Type B pancreatic cell (in vitro differentiated cells): Measurements from ENCODE around the gene SCRT2. TPM values are rescaled to one million over a fixed set of nuclear protein-coding genes. Genes with fewer than 3 reads are reported as not detected.

Source experiments
- DNase-seq: peaks from one replicate; pipeline ENCODE4 v3.0.0; 2021; ENCODE audit warnings: mixed read lengths; ENCODE audit not compliant: unreplicated experiment; ENCODE audit errors: extremely low spot score
- H3K27ac Mint-ChIP-seq: 2 replicates; pipeline ENCODE4 v1.8.0; 2021; ENCODE audit warnings: mild to moderate bottlenecking, mixed read lengths
- H3K27me3 Mint-ChIP-seq: 2 replicates; pipeline ENCODE4 v1.8.0; 2021; ENCODE audit warnings: mixed read lengths
- H3K36me3 Mint-ChIP-seq: 2 replicates; pipeline ENCODE4 v1.8.0; 2021; ENCODE audit warnings: mixed read lengths
- H3K4me1 Mint-ChIP-seq: one replicate; pipeline ENCODE4 v1.8.0; 2021; ENCODE audit warnings: mixed read lengths; ENCODE audit not compliant: unreplicated experiment
- H3K4me3 Mint-ChIP-seq: 2 replicates; pipeline ENCODE4 v1.8.0; 2021; ENCODE audit warnings: mild to moderate bottlenecking, mixed read lengths
- H3K9me3 Mint-ChIP-seq: 2 replicates; pipeline ENCODE4 v1.8.0; 2021; ENCODE audit warnings: mixed read lengths
- CTCF ChIP-seq: fragments of 200-600 bp; sonication (generic); conservative IDR thresholded peaks from 2 replicates; pipeline ENCODE4 v1.5.0; 2021; ENCODE audit warnings: antibody characterized with exemption, mild to moderate bottlenecking
- total RNA-seq: library from RNA; stranded (reverse); gene quantifications from 2 replicates; pipeline ENCODE4 v1.2.1, GENCODE V29; 2021; ENCODE audit warnings: low replicate concordance

SCRT2 gene
- total RNA-seq, 1 donor from 2014 or later, result 0.36 TPM

DNA sequence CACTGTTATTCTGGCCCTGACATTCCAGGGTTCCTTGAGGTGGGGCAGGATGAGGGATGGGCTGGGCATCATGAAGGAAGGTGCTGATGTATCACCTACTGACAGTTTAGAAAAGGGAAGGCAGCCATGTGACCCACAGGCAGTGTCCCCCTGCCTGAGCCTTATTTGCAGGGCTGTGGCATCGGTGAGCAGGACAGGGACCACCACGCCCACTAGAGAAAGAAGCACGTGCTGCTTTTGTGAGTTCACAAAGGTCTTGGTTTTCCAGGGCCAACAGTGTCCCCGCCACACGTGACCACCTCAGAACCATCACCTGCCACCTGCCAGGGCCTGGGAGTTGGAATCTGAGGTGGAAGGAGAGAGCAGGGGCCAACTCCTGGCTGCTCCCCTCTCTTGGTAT lies 43.5 kb upstream of the SCRT2 start:
- no peak overlapping the region for H3K27ac Mint-ChIP-seq
- no peaks in the 10 kb centered on the region for H3K36me3 Mint-ChIP-seq
- TF ChIP-seq CTCF, result no peak
- no peak for DNase-seq
- H3K4me1 Mint-ChIP-seq, result no peaks in the 10 kb centered on the region
- peaks cover 49% of the 10 kb centered on the region for H3K27me3 Mint-ChIP-seq
- no peaks in the 10 kb centered on the region for H3K9me3 Mint-ChIP-seq
- no peak overlapping the region for H3K4me3 Mint-ChIP-seq

DNA sequence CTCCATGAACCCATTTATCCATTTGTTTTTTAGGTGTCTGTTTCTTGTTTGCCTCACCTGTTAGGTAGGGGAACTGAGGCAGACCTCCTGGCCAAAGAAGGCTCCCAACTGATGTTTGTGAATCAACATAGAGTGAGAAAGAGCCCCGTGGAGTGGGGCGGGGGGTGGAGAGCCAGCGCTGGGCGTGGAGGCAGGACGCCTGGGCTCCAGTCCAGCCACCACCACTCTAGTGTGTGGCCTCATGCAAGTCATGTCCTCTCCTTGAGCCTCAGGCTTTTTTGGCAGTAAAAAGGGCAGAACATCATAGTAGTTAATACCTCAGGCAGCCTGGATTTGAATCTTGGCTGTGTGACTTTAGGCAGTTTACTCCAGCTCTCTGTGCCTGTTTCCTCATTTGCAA lies 42.2 kb upstream of the SCRT2 start:
- no peaks in the 10 kb centered on the region for H3K4me1 Mint-ChIP-seq
- H3K36me3 Mint-ChIP-seq, result no peaks in the 10 kb centered on the region
- DNase-seq, result no peak
- no peak overlapping the region for H3K27ac Mint-ChIP-seq
- no peak for TF ChIP-seq CTCF
- H3K4me3 Mint-ChIP-seq, result no peak overlapping the region
- H3K9me3 Mint-ChIP-seq, result no peaks in the 10 kb centered on the region
- H3K27me3 Mint-ChIP-seq, result peaks cover 41% of the 10 kb centered on the region

GRCh38 chr20:717271-717670 lies 41.7 kb upstream of the SCRT2 start:
- Mint-ChIP-seq H3K4me1 (no peaks in the 10 kb centered on the region), H3K27ac (no peak overlapping the region), H3K4me3 (no peak overlapping the region), H3K27me3 (peaks cover 41% of the 10 kb centered on the region), H3K9me3 (no peaks in the 10 kb centered on the region), H3K36me3 (no peaks in the 10 kb centered on the region)
- no peak for TF ChIP-seq CTCF
- no peak for DNase-seq

DNA sequence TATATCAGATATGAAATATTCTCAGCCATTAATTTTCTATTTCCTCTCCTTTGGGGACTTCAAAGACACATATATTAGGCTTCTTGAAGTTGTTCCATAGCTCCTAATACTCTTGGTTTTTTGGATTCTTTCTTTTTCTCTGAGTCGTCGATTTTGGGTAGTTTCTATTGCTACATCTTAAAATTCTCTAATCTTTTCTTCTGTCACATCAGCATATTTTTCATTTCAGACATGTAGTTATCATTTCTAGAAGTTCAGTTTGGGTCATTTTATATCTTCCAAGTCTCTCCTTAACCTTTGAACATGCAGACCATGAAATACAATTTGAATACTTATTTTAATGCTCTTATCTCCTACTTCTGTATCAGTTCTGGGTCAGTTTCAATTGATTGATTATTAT lies 38.9 kb upstream of the SCRT2 start:
- H3K4me3 Mint-ChIP-seq, result no peak overlapping the region
- DNase-seq, result no peak
- no peak for TF ChIP-seq CTCF
- H3K27ac Mint-ChIP-seq, result no peak overlapping the region
- peaks cover 39% of the 10 kb centered on the region for H3K27me3 Mint-ChIP-seq
- H3K4me1 Mint-ChIP-seq, result peaks cover under 1% of the 10 kb centered on the region
- no peaks in the 10 kb centered on the region for H3K36me3 Mint-ChIP-seq
- no peaks in the 10 kb centered on the region for H3K9me3 Mint-ChIP-seq

DNA sequence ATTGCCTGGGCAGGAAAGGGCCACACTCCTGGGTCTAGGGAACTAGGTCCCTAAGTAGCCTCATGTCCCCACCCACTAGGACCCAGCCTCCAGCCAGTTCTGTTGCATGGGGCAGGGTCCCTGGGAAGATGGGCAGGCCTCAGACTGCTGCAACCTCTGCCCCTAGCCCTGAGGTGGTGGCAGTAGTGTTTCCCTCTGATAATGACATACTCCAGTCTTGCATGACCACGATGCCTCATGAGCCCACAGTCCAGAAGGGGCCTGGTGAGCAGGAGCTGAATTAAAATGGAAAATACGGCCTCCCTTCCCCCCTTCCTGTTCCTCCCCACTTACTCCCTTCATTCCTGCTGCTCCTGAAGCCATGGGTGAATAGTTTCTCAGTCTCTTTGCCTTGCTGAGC lies 36.0 kb upstream of the SCRT2 start:
- Mint-ChIP-seq H3K9me3 (peaks cover 5% of the 10 kb centered on the region), H3K27ac (no peak overlapping the region), H3K27me3 (peaks cover 37% of the 10 kb centered on the region), H3K36me3 (no peaks in the 10 kb centered on the region), H3K4me1 (peaks cover 6% of the 10 kb centered on the region), H3K4me3 (no peak overlapping the region)
- no peak for TF ChIP-seq CTCF
- DNase-seq, result no peak

DNA sequence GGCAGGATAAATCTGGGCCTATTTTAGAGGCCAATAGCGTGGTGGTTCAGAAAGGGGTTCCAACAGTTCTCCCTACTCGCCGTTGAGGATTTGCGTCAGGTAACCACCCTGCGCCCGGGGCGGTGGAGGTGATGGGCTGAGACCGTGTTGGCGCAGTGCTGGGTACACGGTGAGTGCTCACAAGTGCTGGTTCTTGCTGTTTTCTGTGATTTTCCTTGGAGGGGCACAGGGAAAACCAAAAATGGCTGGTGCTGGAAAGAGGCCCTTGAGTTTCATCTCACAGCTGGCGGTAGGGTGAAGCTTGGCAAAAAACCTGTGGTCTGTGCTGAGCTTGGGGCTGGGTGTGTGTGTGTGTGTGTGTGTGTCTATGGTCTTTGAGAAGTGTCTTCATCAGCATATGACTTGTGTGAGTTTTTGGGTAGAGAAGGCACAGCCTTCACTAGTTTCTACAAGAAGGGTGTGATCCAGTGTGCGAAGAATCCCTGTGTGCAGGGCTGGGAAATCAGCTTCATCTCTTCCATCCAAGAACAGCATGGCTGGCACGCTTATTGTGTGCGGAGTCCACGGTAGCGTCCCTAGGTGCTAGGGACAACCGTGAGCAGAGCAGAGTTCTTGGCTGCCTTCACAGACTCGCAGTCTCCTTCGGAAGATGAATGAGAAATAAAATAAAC lies 35.3 kb upstream of the SCRT2 start:
- DNase-seq, result no peak
- peaks cover 40% of the 10 kb centered on the region for H3K27me3 Mint-ChIP-seq
- TF ChIP-seq CTCF, result no peak
- H3K36me3 Mint-ChIP-seq, result no peaks in the 10 kb centered on the region
- no peak overlapping the region for H3K27ac Mint-ChIP-seq
- H3K4me1 Mint-ChIP-seq, result peaks cover 6% of the 10 kb centered on the region
- peak overlapping the region; percentile 55 for H3K4me3 Mint-ChIP-seq
- peaks cover 5% of the 10 kb centered on the region for H3K9me3 Mint-ChIP-seq
